ENCODE data around the gene UGDH.

The UGDH gene

DNA sequence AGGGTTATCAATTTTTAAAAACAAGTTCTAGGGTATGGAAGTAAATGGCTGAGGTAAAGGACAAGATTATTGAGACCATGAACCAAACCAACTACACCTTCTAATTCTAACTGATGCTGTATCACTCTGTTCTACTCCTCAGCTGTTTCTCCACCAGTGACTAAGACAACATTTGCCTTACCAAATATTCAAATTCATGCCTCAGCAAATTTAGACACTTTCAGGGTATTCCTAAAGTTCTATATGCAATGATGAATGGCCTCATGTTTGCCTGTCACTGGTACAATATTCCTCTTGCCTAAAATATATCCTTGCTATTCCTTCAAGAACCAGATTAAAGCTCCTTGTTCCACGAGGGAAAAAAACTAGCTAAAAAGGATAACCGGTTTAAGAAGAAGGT lies 73.5 kb downstream of the UGDH start:
- no peak for DNase-seq (ENCODE audit: low read depth in 4 of 4, low spot score in 1 of 4)

- DNase-seq (ENCODE audit: low read depth in 4 of 4, low spot score in 1 of 4), result no peak
Measured at GRCh38 chr4:39452860-39453587, 74.2 kb downstream of the UGDH start.

DNA sequence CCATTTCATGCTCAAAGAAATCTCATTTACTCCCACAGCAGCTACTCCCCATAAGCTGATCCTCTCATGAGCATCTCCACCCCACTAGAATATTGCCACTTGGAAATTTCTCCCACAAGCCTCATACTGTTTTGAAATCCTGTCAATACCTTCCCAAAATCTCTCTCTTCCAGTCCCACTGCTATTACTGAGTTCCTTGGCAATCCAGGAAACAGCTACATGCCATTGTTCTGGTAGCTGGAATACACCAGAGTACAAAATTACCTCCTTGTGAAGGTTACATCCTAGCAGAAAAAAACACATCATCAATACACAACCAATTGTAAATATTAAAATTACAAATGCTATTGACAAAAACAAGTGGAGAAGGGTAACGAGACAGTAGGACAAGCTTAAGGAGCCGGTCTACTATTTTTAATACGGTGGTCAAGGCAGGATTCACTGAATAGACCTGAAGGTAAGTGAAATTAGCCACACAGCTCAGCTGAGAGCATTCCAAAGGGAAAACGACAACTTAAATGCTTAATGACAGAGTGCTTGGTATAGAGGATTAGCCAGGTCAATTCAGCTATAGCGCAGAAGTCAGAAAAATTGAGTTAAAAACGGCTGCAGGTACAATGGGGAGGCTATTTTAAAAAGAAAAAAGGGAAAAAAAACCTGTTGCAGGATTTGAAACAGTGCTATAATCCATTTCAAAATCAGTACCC lies 74.9 kb downstream of the UGDH start:
- DNase-seq (ENCODE audit: low read depth in 4 of 4, low spot score in 1 of 4), result no peak

DNA sequence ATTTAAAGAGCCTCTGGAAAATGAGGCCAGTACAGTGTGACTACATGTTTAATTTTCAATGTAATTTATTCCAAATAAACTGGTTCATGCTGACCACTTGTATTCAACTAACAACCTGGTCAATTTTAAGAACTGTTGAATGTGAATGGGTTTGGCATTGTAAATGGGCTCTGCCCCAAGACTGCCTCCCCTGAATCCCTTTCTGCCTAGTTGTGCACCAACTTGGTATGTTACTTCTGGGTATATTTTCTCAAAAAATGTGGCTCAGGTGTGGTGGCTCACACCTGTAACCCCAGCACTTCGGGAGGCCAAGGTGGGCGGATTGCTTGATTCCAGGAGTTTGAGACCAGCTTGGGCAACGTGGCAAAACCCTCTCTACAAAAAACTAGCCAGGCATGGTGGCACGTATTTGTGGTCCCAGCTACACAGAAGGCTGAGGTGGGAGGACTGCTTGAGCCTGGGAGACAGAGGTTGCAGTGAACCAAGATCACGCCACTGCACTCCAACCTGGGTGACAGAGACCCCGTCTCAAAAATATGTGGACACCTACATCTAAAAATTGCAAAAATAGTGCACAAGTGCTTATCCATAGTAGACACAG lies 75.7 kb downstream of the UGDH start:
- no peak for DNase-seq (ENCODE audit: low read depth in 4 of 4, low spot score in 1 of 4)

DNA sequence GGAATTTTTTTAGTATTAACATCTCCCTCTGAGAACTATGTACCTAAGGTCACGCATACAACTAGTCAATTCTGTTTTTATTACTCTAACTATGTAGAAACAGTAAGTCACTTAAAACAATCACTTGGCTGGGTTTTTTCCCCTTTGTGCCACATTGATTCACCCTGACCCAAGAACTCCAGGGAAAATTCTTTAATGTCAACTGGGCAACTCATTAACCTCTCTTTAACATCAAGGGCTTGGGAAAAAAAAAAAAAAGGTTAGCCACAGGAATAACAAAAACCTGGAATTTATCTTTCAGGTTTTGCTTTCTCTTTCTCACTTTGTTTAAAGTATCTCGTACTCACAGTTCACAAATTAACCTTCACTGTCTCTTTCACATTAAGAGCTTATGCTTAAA lies 76.6 kb downstream of the UGDH start:
- DNase-seq (ENCODE audit: low read depth in 4 of 4, low spot score in 1 of 4), result no peak

All from stimulated activated CD4-positive, alpha-beta T cell treated with anti-CD3 and anti-CD28 coated beads, Interleukin-1b, Interleukin-23, amount 100 ng/mL, for 24 hours (primary cell).